Measurements from ENCODE around the gene RAP2C.
A peak's percentile ranks its signal among the peaks of the same experiment; 100 is the strongest.

Gene RAP2C

DNA sequence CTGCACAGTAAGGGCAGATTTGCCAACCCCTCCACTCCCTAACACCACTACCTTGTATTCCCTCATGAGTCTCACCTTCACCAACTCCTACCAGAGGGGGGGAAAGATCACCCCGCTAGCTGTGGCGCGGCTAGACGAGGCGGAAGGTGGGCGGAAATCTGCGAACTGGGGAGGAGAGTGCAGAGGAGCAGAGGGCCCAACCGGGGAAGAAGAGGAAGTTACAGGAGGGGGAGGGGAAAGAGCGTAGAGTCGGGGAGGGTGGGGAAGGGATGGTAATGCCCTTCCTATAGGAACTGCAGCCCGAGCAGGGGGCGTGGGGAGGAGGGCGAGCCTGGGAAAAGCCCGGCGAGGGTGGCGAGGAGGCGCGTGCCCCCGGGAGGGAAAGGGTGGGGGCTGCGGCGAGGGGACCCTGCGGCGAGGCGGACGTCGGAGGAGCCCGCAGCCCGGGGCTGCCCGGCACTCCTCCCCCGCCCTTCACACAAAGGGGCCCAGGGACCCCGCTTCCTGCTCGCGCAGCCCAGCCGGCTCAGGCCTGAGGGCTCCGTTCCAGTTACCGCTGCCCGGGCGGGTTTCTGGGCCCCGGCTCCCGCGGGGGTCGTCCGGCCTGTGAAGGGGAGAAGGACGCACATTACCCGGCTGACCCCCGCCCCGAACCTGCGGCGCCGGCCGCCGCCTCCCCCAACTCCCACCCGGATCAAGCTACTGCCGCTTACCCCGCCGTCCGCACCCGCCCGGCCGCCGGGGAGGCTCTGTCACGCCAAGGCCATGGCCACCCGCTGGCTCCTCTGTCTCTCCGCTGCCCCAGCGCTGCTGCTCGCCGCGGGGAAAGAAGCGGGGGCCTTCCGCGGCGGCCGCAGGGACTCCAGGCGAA is 1.8 kb downstream of the RAP2C start (continued):
- TF ChIP-seq, protein P1, sequence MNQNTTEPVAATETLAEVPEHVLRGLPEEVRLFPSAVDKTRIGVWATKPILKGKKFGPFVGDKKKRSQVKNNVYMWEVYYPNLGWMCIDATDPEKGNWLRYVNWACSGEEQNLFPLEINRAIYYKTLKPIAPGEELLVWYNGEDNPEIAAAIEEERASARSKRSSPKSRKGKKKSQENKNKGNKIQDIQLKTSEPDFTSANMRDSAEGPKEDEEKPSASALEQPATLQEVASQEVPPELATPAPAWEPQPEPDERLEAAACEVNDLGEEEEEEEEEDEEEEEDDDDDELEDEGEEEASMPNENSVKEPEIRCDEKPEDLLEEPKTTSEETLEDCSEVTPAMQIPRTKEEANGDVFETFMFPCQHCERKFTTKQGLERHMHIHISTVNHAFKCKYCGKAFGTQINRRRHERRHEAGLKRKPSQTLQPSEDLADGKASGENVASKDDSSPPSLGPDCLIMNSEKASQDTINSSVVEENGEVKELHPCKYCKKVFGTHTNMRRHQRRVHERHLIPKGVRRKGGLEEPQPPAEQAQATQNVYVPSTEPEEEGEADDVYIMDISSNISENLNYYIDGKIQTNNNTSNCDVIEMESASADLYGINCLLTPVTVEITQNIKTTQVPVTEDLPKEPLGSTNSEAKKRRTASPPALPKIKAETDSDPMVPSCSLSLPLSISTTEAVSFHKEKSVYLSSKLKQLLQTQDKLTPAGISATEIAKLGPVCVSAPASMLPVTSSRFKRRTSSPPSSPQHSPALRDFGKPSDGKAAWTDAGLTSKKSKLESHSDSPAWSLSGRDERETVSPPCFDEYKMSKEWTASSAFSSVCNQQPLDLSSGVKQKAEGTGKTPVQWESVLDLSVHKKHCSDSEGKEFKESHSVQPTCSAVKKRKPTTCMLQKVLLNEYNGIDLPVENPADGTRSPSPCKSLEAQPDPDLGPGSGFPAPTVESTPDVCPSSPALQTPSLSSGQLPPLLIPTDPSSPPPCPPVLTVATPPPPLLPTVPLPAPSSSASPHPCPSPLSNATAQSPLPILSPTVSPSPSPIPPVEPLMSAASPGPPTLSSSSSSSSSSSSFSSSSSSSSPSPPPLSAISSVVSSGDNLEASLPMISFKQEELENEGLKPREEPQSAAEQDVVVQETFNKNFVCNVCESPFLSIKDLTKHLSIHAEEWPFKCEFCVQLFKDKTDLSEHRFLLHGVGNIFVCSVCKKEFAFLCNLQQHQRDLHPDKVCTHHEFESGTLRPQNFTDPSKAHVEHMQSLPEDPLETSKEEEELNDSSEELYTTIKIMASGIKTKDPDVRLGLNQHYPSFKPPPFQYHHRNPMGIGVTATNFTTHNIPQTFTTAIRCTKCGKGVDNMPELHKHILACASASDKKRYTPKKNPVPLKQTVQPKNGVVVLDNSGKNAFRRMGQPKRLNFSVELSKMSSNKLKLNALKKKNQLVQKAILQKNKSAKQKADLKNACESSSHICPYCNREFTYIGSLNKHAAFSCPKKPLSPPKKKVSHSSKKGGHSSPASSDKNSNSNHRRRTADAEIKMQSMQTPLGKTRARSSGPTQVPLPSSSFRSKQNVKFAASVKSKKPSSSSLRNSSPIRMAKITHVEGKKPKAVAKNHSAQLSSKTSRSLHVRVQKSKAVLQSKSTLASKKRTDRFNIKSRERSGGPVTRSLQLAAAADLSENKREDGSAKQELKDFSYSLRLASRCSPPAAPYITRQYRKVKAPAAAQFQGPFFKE (tag by site-specific recombination; IDR thresholded peaks at IDR 0.05; ENCODE audit: borderline replicate concordance): no peak
- TF ChIP-seq ZBTB21 (tag by site-specific recombination; IDR thresholded peaks at IDR 0.05) (no peak), ZNF2 (tag by site-specific recombination; IDR thresholded peaks at IDR 0.05) (no peak), WT1 (tag by site-specific recombination; IDR thresholded peaks at IDR 0.05) (peak; percentile 36; the same call in 1 of the 2 replicates), ZNF274 (IDR thresholded peaks at IDR 0.05; ENCODE audit: low read length) (no peak), ZNF274 (tag by site-specific recombination; IDR thresholded peaks at IDR 0.05; ENCODE audit: borderline replicate concordance) (no peak), ZNF37A (tag by site-specific recombination; IDR thresholded peaks at IDR 0.05) (no peak), EGR2 (tag by site-specific recombination; IDR thresholded peaks at IDR 0.05; ENCODE audit: low read depth) (peak; percentile 86), ZNF223 (tag by site-specific recombination; IDR thresholded peaks at IDR 0.05) (no peak), ZFP69B (tag by site-specific recombination; IDR thresholded peaks at IDR 0.05) (no peak), FEZF1 (tag by site-specific recombination; IDR thresholded peaks at IDR 0.05) (no peak), HOXC10 (CRISPR knock-in tag; IDR thresholded peaks at IDR 0.05) (no peak), ZNF24 (tag by site-specific recombination; IDR thresholded peaks at IDR 0.05) (no peak), ZEB2 (tag by site-specific recombination; IDR thresholded peaks at IDR 0.05) (peak; percentile 77), ZNF610 (tag by site-specific recombination; IDR thresholded peaks at IDR 0.05; ENCODE audit: borderline replicate concordance) (0 out of 2 replicates have a peak, but pooled peaks have one; percentile 14), ZNF776 (tag by site-specific recombination; IDR thresholded peaks at IDR 0.05; ENCODE audit: borderline replicate concordance) (no peak), ZNF600 (tag by site-specific recombination; IDR thresholded peaks at IDR 0.05) (peak; percentile 83), ZNF48 (tag by site-specific recombination; IDR thresholded peaks at IDR 0.05) (no peak), ZNF394 (tag by site-specific recombination; IDR thresholded peaks at IDR 0.05; ENCODE audit: borderline replicate concordance) (no peak), ZNF555 (tag by site-specific recombination; conservative IDR thresholded peaks at IDR 0.05) (no peak), ZNF214 (tag by site-specific recombination; IDR thresholded peaks at IDR 0.05; ENCODE audit: borderline replicate concordance) (no peak), GLIS1 (tag by site-specific recombination; IDR thresholded peaks at IDR 0.05) (peak; percentile 49), ZNF843 (tag by site-specific recombination; IDR thresholded peaks at IDR 0.05) (0 out of 2 replicates have a peak, but pooled peaks have one; percentile 27), ZNF221 (tag by site-specific recombination; IDR thresholded peaks at IDR 0.05; ENCODE audit: borderline replicate concordance) (no peak), ZNF202 (tag by site-specific recombination; IDR thresholded peaks at IDR 0.05; ENCODE audit: borderline replicate concordance) (no peak), ZNF548 (tag by site-specific recombination; IDR thresholded peaks at IDR 0.05) (no peak), ZNF785 (tag by site-specific recombination; IDR thresholded peaks at IDR 0.05) (no peak), PRDM1 (tag by site-specific recombination; IDR thresholded peaks at IDR 0.05) (0 out of 2 replicates have a peak, but pooled peaks have one; percentile 43), KLF9 (tag by site-specific recombination; IDR thresholded peaks at IDR 0.05; ENCODE audit: low read depth) (peak; percentile 22; the same call in 1 of the 2 replicates), ZNF623 (tag by site-specific recombination; IDR thresholded peaks at IDR 0.05) (no peak), ZNF426 (tag by site-specific recombination; IDR thresholded peaks at IDR 0.05) (no peak)
- TF ChIP-seq, protein P2, sequence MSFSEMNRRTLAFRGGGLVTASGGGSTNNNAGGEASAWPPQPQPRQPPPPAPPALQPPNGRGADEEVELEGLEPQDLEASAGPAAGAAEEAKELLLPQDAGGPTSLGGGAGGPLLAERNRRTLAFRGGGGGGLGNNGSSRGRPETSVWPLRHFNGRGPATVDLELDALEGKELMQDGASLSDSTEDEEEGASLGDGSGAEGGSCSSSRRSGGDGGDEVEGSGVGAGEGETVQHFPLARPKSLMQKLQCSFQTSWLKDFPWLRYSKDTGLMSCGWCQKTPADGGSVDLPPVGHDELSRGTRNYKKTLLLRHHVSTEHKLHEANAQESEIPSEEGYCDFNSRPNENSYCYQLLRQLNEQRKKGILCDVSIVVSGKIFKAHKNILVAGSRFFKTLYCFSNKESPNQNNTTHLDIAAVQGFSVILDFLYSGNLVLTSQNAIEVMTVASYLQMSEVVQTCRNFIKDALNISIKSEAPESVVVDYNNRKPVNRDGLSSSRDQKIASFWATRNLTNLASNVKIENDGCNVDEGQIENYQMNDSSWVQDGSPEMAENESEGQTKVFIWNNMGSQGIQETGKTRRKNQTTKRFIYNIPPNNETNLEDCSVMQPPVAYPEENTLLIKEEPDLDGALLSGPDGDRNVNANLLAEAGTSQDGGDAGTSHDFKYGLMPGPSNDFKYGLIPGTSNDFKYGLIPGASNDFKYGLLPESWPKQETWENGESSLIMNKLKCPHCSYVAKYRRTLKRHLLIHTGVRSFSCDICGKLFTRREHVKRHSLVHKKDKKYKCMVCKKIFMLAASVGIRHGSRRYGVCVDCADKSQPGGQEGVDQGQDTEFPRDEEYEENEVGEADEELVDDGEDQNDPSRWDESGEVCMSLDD (tag by site-specific recombination; IDR thresholded peaks at IDR 0.05): peak; percentile 73; the same call in 1 of the 2 replicates
- TF ChIP-seq, protein P3, sequence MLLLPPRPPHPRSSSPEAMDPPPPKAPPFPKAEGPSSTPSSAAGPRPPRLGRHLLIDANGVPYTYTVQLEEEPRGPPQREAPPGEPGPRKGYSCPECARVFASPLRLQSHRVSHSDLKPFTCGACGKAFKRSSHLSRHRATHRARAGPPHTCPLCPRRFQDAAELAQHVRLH (tag by site-specific recombination; IDR thresholded peaks at IDR 0.05): no peak

Data from HEK293 (cell line).